ENCODE results near the gene PROCA1.

Gene PROCA1

GRCh38 chr17:28711723-28712031, at the start of gene PROCA1:
TSS of gene PROCA1 (minus strand) at chr17:28711888. CDS start at chr17:28711660, 228 bp downstream.
- DNase-seq = no peak

GRCh38 chr17:28760601-28761562, 49.2 kb upstream of the PROCA1 start:
- no peak for DNase-seq

GRCh38 chr17:28759256-28759865, 47.7 kb upstream of the PROCA1 start:
- no peak for DNase-seq

GRCh38 chr17:28758411-28759121, 46.9 kb upstream of the PROCA1 start:
- no peak for DNase-seq

GRCh38 chr17:28756049-28756804, 44.5 kb upstream of the PROCA1 start:
- DNase-seq = no peak

- no peak for DNase-seq
These were observed 43.8 kb upstream of the PROCA1 start for GRCh38 chr17:28755486-28755885.

- DNase-seq = no peak
These were observed 40.1 kb upstream of the PROCA1 start for GRCh38 chr17:28751600-28752366.

GRCh38 chr17:28750178-28751047, 38.7 kb upstream of the PROCA1 start:
- DNase-seq = peak; percentile 91 to 95

- DNase-seq = no peak
These were observed 38.0 kb upstream of the PROCA1 start for GRCh38 chr17:28749516-28750177.

GRCh38 chr17:28748852-28749515, 37.3 kb upstream of the PROCA1 start:
- no peak for DNase-seq

- no peak for DNase-seq
These were observed 36.4 kb upstream of the PROCA1 start for GRCh38 chr17:28747801-28748750.

GRCh38 chr17:28747051-28747691, 35.5 kb upstream of the PROCA1 start:
- peak; percentile 60 to 66 for DNase-seq

GRCh38 chr17:28746611-28747050, 34.9 kb upstream of the PROCA1 start:
- DNase-seq = peak; percentile 95 to 96

- no peak for DNase-seq
These were observed 34.2 kb upstream of the PROCA1 start for GRCh38 chr17:28745786-28746411.

GRCh38 chr17:28744972-28745785, 33.5 kb upstream of the PROCA1 start:
- peak; percentile 53 to 75 for DNase-seq

- peak; percentile 44 to 51 for DNase-seq
These were observed 32.6 kb upstream of the PROCA1 start for GRCh38 chr17:28744104-28744971.
